Liver (tissue), 3 donors: ENCODE measurements around the gene RIT2.

Experiments used
- CTCF ChIP-seq: fragments of 150-350 bp; IDR thresholded peaks from 2 replicates; pipeline ENCODE4 v1.5.1; 2017; ENCODE audit warnings: improper control_type of control experiment, low read depth, low read length; ENCODE audit not compliant: missing input control
- EGR1 ChIP-seq, 2 donors: IDR thresholded peaks; 2 replicates each; pipeline ENCODE4 v1.6.1; 2016 to 2018; ENCODE audit warnings: antibody characterized with exemption in 2 of 2, low read depth in 2 of 2
- HNF4G ChIP-seq: IDR thresholded peaks from 2 replicates; pipeline ENCODE4 v1.6.1; 2016; ENCODE audit warnings: antibody characterized with exemption
- RAD21 ChIP-seq, 2 donors: IDR thresholded peaks; 2 replicates each; pipeline ENCODE4 v1.6.1; 2016; ENCODE audit warnings: antibody characterized with exemption in 2 of 2, mild to moderate bottlenecking in 2 of 2
- REST ChIP-seq: IDR thresholded peaks from 2 replicates; pipeline ENCODE4 v1.6.1; 2016; ENCODE audit warnings: antibody characterized with exemption, mild to moderate bottlenecking
- ZBTB33 ChIP-seq: IDR thresholded peaks from 2 replicates; pipeline ENCODE4 v1.6.1; 2016; ENCODE audit warnings: antibody characterized with exemption
- TF ChIP-seq, protein P1 (sequence below): IDR thresholded peaks from 2 replicates; pipeline ENCODE4 v1.6.1; 2016; ENCODE audit warnings: antibody characterized with exemption
- donor health status: healthy.
- donor health status: healthy.

GRCh38 chr18:43043626-43044025, 71.9 kb downstream of the RIT2 start:
- TF ChIP-seq CTCF (no peak), REST (no peak), ZBTB33 (no peak), RAD21 (IDR thresholded peaks at IDR 0.05) (no peak), HNF4G (no peak), EGR1 (IDR thresholded peaks at IDR 0.05; ENCODE audit: low read depth in 2 of 2) (no peak)
- TF ChIP-seq, protein P1, sequence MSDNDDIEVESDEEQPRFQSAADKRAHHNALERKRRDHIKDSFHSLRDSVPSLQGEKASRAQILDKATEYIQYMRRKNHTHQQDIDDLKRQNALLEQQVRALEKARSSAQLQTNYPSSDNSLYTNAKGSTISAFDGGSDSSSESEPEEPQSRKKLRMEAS: no peak
